Neural crest cell (in vitro differentiated cells): ENCODE results near the gene DCAF7. TPM values are rescaled to one million over a fixed set of nuclear protein-coding genes. Genes with fewer than 3 reads are reported as not detected.

Source experiments
- DNase-seq: peaks from one replicate; pipeline ENCODE4 v3.0.0; 2021; ENCODE audit warnings: low read depth, mixed read lengths, low spot score
- H3K27ac Mint-ChIP-seq: one replicate; pipeline ENCODE4 v1.8.0; 2021; ENCODE audit warnings: mild to moderate bottlenecking, mixed read lengths; ENCODE audit not compliant: unreplicated experiment
- H3K27me3 Mint-ChIP-seq: 2 replicates; pipeline ENCODE4 v1.8.0; 2021; ENCODE audit warnings: low read depth, mild to moderate bottlenecking, mixed read lengths
- H3K36me3 Mint-ChIP-seq: 2 replicates; pipeline ENCODE4 v1.8.0; 2021; ENCODE audit warnings: low read depth, mild to moderate bottlenecking, mixed read lengths
- H3K4me1 Mint-ChIP-seq: 2 replicates; pipeline ENCODE4 v1.8.0; 2021; ENCODE audit warnings: mixed read lengths
- H3K4me3 Mint-ChIP-seq: one replicate; pipeline ENCODE4 v1.8.0; 2021; ENCODE audit warnings: mild to moderate bottlenecking, mixed read lengths
- H3K9me3 Mint-ChIP-seq: 2 replicates; pipeline ENCODE4 v1.8.0; 2021; ENCODE audit warnings: mixed read lengths
- CTCF ChIP-seq: fragments of 200-600 bp; sonication (generic); conservative IDR thresholded peaks from 2 replicates; pipeline ENCODE4 v1.5.0; 2021; ENCODE audit warnings: antibody characterized with exemption, mild to moderate bottlenecking
- total RNA-seq: library from RNA; stranded (reverse); gene quantifications from 2 replicates; pipeline ENCODE4 v1.2.1, GENCODE V29; 2021

Gene DCAF7
- total RNA-seq, 1 donor from 2014 or later, result 146 TPM

DNA sequence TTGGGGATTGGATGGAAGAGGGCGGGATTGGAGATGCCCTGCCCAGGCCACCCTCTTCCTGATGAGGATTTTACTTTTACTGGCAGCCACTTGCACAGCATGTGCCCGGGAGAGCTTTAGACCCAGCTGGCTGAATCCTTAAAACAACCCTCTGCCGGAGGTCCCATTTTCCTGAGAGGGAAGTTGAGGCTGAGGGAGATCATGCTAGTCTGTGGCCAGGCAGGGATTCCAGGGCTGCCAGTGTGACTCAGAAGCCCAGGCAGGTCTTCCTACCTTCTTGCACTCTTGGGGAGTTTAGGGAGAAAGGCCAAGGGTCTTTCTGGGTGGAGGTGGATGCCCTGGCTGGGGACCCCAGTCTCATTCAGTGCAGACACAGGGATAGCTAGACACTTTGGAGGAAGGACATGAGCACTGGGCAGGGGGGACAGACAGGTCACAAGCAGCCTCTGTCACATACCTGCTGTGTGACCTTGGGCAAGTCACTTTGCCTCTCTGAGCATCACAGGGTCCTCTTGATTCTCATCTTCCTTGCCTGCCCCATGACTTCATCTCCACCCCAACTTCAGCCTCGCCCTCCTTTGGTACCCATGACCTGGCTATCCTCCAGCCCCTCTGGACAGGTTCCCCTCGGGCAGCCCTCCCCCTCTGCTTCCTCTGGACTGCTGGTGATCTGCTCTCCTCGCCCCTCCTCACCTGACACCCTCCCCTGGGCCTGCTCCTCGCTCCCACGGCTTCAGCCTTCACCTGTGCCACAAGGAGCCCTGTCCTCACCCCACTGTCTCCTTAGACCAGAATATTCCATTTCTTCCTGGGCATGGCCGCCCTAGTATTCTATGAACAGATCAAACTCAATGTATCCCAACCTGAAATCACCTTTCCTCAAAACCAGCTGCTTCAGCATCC lies 11.3 kb upstream of the DCAF7 start:
- Mint-ChIP-seq H3K9me3 (no peaks in the 10 kb centered on the region), H3K4me3 (no peak overlapping the region), H3K4me1 (no peaks in the 10 kb centered on the region), H3K27me3 (peaks cover 6% of the 10 kb centered on the region), H3K36me3 (no peaks in the 10 kb centered on the region), H3K27ac (peak overlapping the region; percentile 21)
- DNase-seq, result no peak
- TF ChIP-seq CTCF, result no peak

GRCh38 chr17:63540590-63540989 lies 9.7 kb upstream of the DCAF7 start:
- Mint-ChIP-seq H3K27me3 (peaks cover 6% of the 10 kb centered on the region), H3K27ac (peak overlapping the region; percentile 20), H3K36me3 (no peaks in the 10 kb centered on the region), H3K4me3 (no peak overlapping the region), H3K4me1 (no peaks in the 10 kb centered on the region), H3K9me3 (no peaks in the 10 kb centered on the region)
- no peak for TF ChIP-seq CTCF
- no peak for DNase-seq

- H3K27me3 Mint-ChIP-seq, result peaks cover 6% of the 10 kb centered on the region
- no peaks in the 10 kb centered on the region for H3K9me3 Mint-ChIP-seq
- no peaks in the 10 kb centered on the region for H3K4me1 Mint-ChIP-seq
- TF ChIP-seq CTCF, result no peak
- no peak overlapping the region for H3K27ac Mint-ChIP-seq
- H3K36me3 Mint-ChIP-seq, result no peaks in the 10 kb centered on the region
- H3K4me3 Mint-ChIP-seq, result no peak overlapping the region
- no peak for DNase-seq
Observed at GRCh38 chr17:63542218-63542545, 8.1 kb upstream of the DCAF7 start.

GRCh38 chr17:63542942-63543821 lies 7.1 kb upstream of the DCAF7 start:
- Mint-ChIP-seq H3K9me3 (no peaks in the 10 kb centered on the region), H3K27me3 (peaks cover 6% of the 10 kb centered on the region), H3K36me3 (no peaks in the 10 kb centered on the region), H3K27ac (peak overlapping the region; percentile 57), H3K4me1 (no peaks in the 10 kb centered on the region), H3K4me3 (no peak overlapping the region)
- no peak for TF ChIP-seq CTCF
- no peak for DNase-seq

DNA sequence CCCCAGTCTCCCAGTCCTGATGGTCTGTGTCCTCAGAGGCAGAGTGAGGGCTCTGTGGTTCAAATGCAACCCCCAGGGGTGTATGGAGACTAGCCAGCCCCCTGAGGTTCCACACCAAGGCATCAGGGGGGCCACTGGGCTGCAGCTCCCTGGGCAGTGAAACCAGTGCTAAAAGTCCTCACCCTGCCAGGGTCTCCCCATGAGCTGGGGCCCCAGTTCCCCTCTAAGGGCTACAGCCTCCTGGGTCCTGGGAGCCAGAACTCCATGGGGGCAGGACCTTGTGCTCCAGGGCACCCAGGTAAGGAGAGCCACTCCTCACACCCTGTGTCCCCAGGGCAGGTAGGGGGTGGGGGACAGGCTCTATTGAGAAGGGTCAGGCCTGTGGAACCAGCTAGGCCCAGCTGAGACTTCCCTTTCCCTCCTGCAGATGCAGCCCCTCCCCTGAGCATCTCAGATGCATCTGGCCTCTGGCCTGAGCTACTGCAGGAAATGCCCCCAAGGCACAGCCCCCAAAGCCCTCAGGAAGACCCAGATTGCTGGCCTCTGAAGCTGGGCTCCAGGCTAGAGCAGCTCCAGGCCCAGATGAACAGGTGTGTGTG lies 6.4 kb upstream of the DCAF7 start:
- Mint-ChIP-seq H3K27ac (no peak overlapping the region), H3K9me3 (no peaks in the 10 kb centered on the region), H3K27me3 (peaks cover 6% of the 10 kb centered on the region), H3K36me3 (no peaks in the 10 kb centered on the region), H3K4me1 (no peaks in the 10 kb centered on the region), H3K4me3 (no peak overlapping the region)
- no peak for DNase-seq
- no peak for TF ChIP-seq CTCF
